ENCODE data around the gene FICD. TPM values are rescaled to one million over a fixed set of nuclear protein-coding genes. Genes with fewer than 3 reads are reported as not detected.

FICD gene
- total and polyA plus RNA-seq, 2 of the 13 experiments (the other 11 are each of a cell fraction or from before 2014, with no cell fraction given): 0.99 to 3.0 TPM

- Histone ChIP-seq H3K4me3 (replicated peaks in 1 of 3; ENCODE audit: insufficient read depth in 1 of 3, low read depth in 2 of 3, low read length in 3 of 3) (no peak overlapping the region), H3K9ac (ENCODE audit: insufficient read depth, low read depth, low read length) (no peak overlapping the region), H2AFZ (ENCODE audit: low read length) (no peak overlapping the region), H3K4me2 (ENCODE audit: low read depth, low read length) (no peak overlapping the region), H3K27ac (ENCODE audit: extremely low read length, insufficient read depth, low read length) (no peak overlapping the region), H3K79me2 (ENCODE audit: insufficient read depth, low read length) (peaks cover 77% of the 10 kb centered on the region), H3K4me1 (ENCODE audit: insufficient read depth, low read length) (peaks cover 28% of the 10 kb centered on the region), H3K27me3 (ENCODE audit: control insufficient read depth in 1 of 2, insufficient read depth in 2 of 2, low read length in 2 of 2) (no peaks in the 10 kb centered on the region), H3K9me3 (ENCODE audit: low read length) (no peaks in the 10 kb centered on the region), H3K36me3 (replicated peaks in 1 of 2; ENCODE audit: control insufficient read depth in 1 of 2, insufficient read depth in 2 of 2, low read length in 2 of 2) (peaks cover 9 to 29% of the 10 kb centered on the region in 2 experiments; a peak in 4 of 5 replicates), H4K20me1 (ENCODE audit: insufficient read depth, low read length) (peaks cover 25% of the 10 kb centered on the region; the same call in 1 of the 2 replicates)
- in situ Hi-C loops (cut with HindIII; ENCODE audit: extremely low pct_ligation_motif_present, low pct_unique_long_range_greater_than_20kb) (no loop called here), intact Hi-C loops (cut with micrococcal nuclease; ENCODE audit: unreplicated experiment) (no loop called here)
- POLR2A ChIA-PET: interaction anchor here (1.0 kb wide), 1 partner anchor 9 kb away, joined by 3 read pairs; no protein-coding TSS in a partner anchor
- DNase-seq (ENCODE audit: low spot score): no peak
- no peak for TF ChIP-seq HCFC1 (IDR thresholded peaks at IDR 0.05; ENCODE audit: low read depth, low read length)
- TF ChIP-seq HNRNPLL (IDR thresholded peaks at IDR 0.05; ENCODE audit: low read depth, low read length, poor library complexity, severe bottlenecking): no peak
- no peak for TF ChIP-seq RFX1 (IDR thresholded peaks at IDR 0.05)
- TF ChIP-seq MIER2 (CRISPR knock-in tag; IDR thresholded peaks at IDR 0.05): no peak
- no peak for TF ChIP-seq SRSF9 (IDR thresholded peaks at IDR 0.05; ENCODE audit: borderline replicate concordance, insufficient read depth, low read depth, low read length, poor library complexity, severe bottlenecking)
- no peak for TF ChIP-seq ZBTB4 (CRISPR knock-in tag; IDR thresholded peaks at IDR 0.05; ENCODE audit: borderline replicate concordance)
- no peak for TF ChIP-seq SMAD1 (CRISPR knock-in tag; IDR thresholded peaks at IDR 0.05; ENCODE audit: borderline replicate concordance, low read depth)
- TF ChIP-seq ZNF253 (CRISPR knock-in tag; IDR thresholded peaks at IDR 0.05; ENCODE audit: borderline replicate concordance): no peak
- TF ChIP-seq CBX2 (IDR thresholded peaks at IDR 0.05; ENCODE audit: low read depth, low read length): no peak
- TF ChIP-seq CBX2 (CRISPR knock-in tag; IDR thresholded peaks at IDR 0.05; ENCODE audit: low read depth): no peak
- TF ChIP-seq SNAPC5 (CRISPR knock-in tag; IDR thresholded peaks at IDR 0.05; ENCODE audit: borderline replicate concordance): no peak
- TF ChIP-seq, protein P1, sequence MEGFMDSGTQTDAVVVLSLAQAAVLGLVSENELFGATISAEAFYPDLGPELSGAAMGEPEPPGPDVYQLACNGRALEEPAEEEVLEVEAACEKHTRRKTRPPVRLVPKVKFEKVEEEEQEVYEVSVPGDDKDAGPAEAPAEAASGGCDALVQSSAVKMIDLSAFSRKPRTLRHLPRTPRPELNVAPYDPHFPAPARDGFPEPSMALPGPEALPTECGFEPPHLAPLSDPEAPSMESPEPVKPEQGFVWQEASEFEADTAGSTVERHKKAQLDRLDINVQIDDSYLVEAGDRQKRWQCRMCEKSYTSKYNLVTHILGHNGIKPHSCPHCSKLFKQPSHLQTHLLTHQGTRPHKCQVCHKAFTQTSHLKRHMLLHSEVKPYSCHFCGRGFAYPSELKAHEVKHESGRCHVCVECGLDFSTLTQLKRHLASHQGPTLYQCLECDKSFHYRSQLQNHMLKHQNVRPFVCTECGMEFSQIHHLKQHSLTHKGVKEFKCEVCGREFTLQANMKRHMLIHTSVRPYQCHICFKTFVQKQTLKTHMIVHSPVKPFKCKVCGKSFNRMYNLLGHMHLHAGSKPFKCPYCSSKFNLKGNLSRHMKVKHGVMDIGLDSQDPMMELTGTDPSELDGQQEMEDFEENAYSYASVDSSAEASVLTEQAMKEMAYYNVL (CRISPR knock-in tag; IDR thresholded peaks at IDR 0.05; ENCODE audit: borderline replicate concordance): no peak
- no peak for TF ChIP-seq SMC3 (IDR thresholded peaks at IDR 0.05; ENCODE audit: low read length)
- no peak for TF ChIP-seq ETS1 (CRISPR knock-in tag; IDR thresholded peaks at IDR 0.05)
- TF ChIP-seq RARG (CRISPR knock-in tag; IDR thresholded peaks at IDR 0.05; ENCODE audit: low read depth): no peak
- no peak for TF ChIP-seq TCF7 (IDR thresholded peaks at IDR 0.05; ENCODE audit: low read depth)
- TF ChIP-seq ZNF670 (CRISPR knock-in tag; IDR thresholded peaks at IDR 0.05; ENCODE audit: borderline replicate concordance): no peak
- WGBS (ENCODE audit: low lambda C conversion rate): 95% methylated on average over 5 of the region's 5 CpGs
- BruUV-seq (replicated peaks): no TSS peak
- no peak for ATAC-seq
- FAIRE-seq: no peak
- CTCF ChIA-PET (ENCODE audit: low intra/inter-chr PET ratio, low total read pairs): no interaction called here
Observed at GRCh38 chr12:108551535-108551934, 36.5 kb downstream of the FICD start.

Data from HepG2 (cell line).